ENCODE data around the gene SLC29A4.
A peak's percentile ranks its signal among the peaks of the same experiment; 100 is the strongest.
"Not testable (repeated sequence)": the region's sequence is repeated elsewhere in the genome, so short reads cannot be mapped to it uniquely, and the experiment has no call there.

The SLC29A4 gene

GRCh38 chr7:5275510-5275909 is 7.2 kb upstream of the SLC29A4 start:
- DNase-seq, result peak; percentile 75

- DNase-seq, result not testable (repeated sequence)
Measured at GRCh38 chr7:5276123-5276522, 6.6 kb upstream of the SLC29A4 start.

GRCh38 chr7:5276611-5277010 is 6.1 kb upstream of the SLC29A4 start:
- no peak for DNase-seq

- no peak for DNase-seq
Measured at GRCh38 chr7:5278766-5279165, 4.0 kb upstream of the SLC29A4 start.

- no peak for DNase-seq
Measured at GRCh38 chr7:5279734-5280133, 3.0 kb upstream of the SLC29A4 start.

- DNase-seq, result not testable (repeated sequence)
Measured at GRCh38 chr7:5281598-5282500, 894 bp upstream of the SLC29A4 start.

- DNase-seq, result no peak
Measured at GRCh38 chr7:5283421-5284303, 919 bp downstream of the SLC29A4 start.

GRCh38 chr7:5284304-5285281 is 1.9 kb downstream of the SLC29A4 start:
- DNase-seq, result peak; percentile 88

- DNase-seq, result no peak
Measured at GRCh38 chr7:5286933-5287332, 4.2 kb downstream of the SLC29A4 start.

- DNase-seq, result not testable (repeated sequence)
Measured at GRCh38 chr7:5287373-5287772, 4.6 kb downstream of the SLC29A4 start.

GRCh38 chr7:5287802-5288201 is 5.1 kb downstream of the SLC29A4 start:
- no peak for DNase-seq

- not testable (repeated sequence) for DNase-seq
Measured at GRCh38 chr7:5288560-5288959, 5.8 kb downstream of the SLC29A4 start.

- DNase-seq, result no peak
Measured at GRCh38 chr7:5289355-5289754, 6.6 kb downstream of the SLC29A4 start.

GRCh38 chr7:5291301-5291700 is 8.6 kb downstream of the SLC29A4 start:
- DNase-seq, result no peak

- DNase-seq, result not testable (repeated sequence)
Measured at GRCh38 chr7:5291711-5292335, 9.1 kb downstream of the SLC29A4 start.

- no peak for DNase-seq
Measured at GRCh38 chr7:5294169-5294987, 11.6 kb downstream of the SLC29A4 start.

GRCh38 chr7:5295039-5296014 is 12.6 kb downstream of the SLC29A4 start:
- no peak for DNase-seq

- no peak for DNase-seq
Measured at GRCh38 chr7:5296015-5296610, 13.4 kb downstream of the SLC29A4 start.

- no peak for DNase-seq
Measured at GRCh38 chr7:5296611-5297226, 14.0 kb downstream of the SLC29A4 start.
